Measurements from ENCODE around the gene TLNRD1.

The TLNRD1 gene

DNA sequence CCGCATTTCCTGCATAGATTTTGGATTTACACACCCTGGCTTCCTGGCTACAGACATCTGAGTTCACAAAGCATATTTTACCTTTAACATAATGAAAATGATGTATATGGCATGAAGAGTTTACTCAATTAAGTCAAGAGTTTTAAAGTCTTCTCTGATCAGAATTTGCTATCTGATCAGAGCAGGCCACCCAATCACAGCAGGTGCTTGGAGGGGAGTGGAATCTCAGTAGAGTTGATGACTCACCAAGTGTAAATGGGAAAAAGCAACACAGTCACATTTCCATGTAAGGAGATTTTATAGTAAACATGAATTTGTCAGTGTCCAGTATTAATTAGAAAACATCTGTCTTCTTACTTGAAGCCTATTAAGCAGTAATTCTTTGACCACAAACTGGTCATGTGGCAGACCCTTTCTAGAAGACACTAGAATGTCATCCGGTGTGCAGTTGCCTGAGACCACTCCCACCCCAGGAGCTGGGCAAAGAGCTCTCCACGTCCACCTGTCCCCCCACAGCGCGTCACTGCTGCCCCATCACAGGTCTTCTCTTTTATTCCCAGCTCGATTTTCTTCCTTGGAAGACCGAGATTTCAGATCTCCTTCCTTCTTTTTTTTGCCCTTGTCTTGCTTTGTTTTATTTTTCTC is 21.9 kb upstream of the TLNRD1 start:
- peak; percentile 61 for DNase-seq

GRCh38 chr15:80979538-80980200 is 21.1 kb upstream of the TLNRD1 start:
- DNase-seq = no peak

DNA sequence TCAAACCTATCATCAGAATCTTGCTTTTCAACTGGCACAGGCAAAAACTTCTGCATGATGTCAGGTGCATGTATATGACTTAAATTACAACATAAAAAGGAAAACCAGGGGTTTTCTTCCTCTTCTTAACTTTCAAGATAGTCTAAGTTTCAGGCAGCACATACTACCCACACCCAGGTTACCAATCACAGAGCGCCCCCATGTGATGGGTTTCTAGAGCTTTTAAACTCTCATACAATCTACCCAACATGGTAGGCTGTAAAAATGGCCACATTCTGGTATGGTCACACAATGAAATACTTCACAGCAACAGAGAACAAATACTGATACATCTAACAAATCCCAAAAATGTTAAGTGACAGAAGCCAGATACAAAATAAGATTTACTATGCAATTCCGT is 18.5 kb upstream of the TLNRD1 start:
- DNase-seq = no peak

- no peak for DNase-seq
Measured at GRCh38 chr15:80982839-80983238, 17.9 kb upstream of the TLNRD1 start.

DNA sequence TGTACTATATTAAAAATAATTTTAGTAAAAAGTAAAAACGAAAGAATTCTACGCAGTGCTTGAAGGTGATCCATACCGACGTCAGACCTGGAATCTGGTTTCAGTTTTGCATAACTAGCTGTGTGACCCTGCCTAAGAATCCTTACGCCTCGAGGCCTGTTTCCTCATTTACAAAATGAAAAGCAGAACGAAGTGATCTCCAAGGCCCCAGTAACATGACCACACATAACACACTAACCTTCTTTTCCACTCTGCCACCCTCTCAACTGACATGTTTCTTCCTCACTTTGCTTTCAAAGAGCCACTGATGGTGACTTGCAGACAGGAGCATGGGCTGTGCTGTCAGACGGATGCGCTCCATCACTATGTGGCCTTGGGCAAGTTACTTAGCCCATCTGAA is 15.9 kb upstream of the TLNRD1 start:
- no peak for DNase-seq

DNA sequence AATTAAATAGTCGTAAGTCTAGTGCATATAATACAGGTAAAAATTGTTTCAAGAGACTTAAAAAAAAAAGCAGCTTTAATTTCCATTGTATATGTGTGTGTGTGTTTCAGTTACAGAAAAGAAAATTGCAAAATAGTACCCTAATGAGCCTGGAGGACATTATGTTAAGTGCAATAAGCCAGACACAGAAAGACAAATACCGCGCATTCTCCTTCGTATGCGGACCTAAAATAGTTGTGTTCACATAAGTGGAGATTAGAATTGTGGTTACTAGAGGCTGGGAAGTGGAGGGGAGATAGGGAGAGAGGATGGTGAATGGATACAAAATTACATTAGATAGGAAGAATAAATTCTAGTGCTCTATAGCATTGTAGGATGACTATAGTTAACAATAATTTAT is 14.7 kb upstream of the TLNRD1 start:
- DNase-seq = no peak

GRCh38 chr15:80986487-80986886 is 14.2 kb upstream of the TLNRD1 start:
- no peak for DNase-seq

DNA sequence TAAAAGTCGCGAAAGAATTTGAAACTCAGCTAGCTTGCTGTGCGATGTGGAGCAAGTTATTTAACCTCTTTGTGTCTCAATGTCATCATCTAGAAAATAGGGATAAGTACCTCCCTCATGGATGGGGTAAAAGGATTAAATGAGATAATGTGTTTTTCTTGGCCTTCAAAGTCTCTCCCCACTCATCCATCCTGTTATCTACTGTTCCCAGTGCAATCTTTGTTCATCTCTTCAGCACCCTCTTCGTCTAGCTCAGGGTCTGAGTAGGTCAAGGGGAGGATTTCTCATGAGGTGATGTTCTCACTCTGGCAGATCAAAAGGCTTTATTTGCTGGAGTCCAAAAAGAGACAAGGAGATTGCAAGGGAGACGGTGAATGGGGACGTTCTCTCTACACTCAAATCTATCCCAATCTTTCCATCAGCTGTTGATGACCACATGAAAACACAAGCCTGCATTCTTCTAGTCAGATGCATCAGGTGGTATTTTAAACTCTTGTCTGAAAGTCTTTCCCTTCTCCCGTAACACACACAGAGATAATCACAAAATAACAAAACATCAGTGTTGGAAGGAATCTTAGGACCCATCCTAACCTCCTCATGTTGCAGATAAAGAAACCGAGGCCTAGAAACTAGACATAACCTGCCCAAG is 12.5 kb upstream of the TLNRD1 start:
- DNase-seq = no peak

GRCh38 chr15:80989081-80989517 is 11.6 kb upstream of the TLNRD1 start:
- no peak for DNase-seq

GRCh38 chr15:80989518-80990478 is 10.9 kb upstream of the TLNRD1 start, which contains the start of gene MESD:
Gene MESD (minus strand): TSS chr15:80989819. CDS start chr15:80989791, 28 bp downstream.
- peak; percentile 95 for DNase-seq

DNA sequence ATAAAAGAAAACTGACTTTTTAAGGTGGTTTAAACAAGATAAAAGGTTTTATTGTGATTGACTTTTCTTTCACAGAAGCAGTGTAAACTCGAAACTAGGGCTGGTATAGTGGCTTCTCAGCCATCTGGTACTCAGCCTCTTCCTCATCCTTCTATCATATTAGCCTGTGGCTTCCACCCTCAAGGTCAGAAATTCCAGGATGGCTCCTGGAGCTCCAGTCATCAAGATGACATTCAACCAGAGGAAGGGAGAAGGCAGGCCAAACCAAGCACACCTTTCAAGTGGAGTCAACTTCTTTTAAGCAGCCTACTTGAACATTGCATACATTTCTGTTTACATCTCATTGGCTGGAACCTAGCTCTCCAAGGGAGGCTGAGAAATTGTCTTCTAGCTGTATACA is 9.8 kb upstream of the TLNRD1 start:
- DNase-seq = no peak

GRCh38 chr15:80991421-80991820 is 9.3 kb upstream of the TLNRD1 start:
- DNase-seq = peak; percentile 67

DNA sequence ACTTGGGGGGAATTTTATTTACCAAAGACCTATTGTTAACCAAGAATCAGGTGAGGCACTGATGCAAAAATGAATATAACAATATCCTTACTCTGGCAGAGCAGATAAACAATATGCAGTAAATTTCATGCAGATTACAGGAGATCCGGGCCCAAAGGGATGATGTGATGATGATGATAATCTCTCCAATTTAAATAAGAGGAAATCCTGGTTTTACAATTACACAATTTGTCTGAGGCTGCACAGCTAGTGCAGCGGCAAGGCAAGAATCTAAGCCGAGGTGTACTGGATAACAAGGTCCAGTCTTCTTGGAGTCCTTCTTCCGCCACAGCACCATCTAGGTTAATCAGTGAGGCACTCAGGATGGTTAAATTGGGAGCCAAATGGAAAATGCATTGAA is 8.7 kb upstream of the TLNRD1 start:
- DNase-seq = no peak

- DNase-seq = no peak
Measured at GRCh38 chr15:80992441-80992840, 8.3 kb upstream of the TLNRD1 start.

- no peak for DNase-seq
Measured at GRCh38 chr15:80996247-80996646, 4.5 kb upstream of the TLNRD1 start.

DNA sequence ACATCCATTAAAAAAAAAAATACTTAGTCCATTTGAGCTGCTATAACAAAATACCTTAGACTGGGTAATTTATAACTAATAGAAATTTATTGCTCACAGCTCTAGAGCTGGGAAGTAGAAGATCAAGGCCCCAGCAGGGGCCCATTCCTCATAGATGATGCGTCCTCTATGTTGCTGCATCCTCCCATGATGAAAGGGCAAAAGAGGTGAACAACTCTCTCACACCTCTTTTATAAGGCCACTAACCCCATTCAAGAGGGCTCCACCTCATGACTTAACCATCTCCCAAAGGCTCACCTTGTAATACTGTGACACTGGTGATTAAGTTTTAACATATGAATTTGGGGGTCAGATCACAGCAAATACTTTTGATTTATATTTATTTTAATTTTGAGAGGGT is 3.0 kb upstream of the TLNRD1 start:
- peak; percentile 46 for DNase-seq

DNA sequence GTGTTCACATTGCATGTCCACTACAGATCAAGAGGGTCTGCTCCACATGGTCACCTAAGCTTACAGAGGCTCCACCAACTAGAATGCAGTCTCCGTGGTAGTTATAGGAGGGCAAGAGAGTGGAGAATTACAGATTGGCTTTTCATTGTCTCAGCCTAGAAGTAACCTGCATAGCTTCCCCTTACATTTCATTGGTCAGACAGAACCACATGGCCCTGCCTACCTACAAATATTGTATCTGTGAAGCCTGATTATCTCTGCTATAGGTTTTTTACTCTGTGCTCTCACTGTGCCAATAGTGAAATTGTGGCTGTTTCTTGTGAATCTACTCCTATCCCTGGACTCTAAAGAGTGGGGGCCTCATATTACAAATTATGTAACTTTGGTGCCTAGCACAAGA is 2.5 kb upstream of the TLNRD1 start:
- no peak for DNase-seq

DNA sequence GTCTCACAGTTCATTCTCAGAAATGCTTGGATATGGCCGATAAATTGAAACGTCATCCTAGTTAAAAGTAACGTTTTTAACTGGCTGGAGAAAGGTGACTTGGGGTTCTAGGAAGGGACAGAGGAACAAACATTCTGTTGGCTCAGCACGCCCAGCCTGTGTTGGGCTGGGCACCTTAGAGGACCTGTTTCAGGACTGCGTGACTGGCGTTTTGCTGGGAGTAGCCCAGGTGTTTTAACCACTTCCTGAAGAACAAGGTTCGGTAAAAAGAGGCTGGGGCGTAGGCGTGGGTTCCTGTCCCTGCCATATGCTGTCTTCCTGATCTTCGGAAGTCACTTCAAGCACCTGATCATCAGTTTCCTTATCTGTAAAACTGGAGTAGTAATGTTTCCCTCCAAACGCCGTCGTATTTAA is 1.1 kb upstream of the TLNRD1 start:
- no peak for DNase-seq

DNA sequence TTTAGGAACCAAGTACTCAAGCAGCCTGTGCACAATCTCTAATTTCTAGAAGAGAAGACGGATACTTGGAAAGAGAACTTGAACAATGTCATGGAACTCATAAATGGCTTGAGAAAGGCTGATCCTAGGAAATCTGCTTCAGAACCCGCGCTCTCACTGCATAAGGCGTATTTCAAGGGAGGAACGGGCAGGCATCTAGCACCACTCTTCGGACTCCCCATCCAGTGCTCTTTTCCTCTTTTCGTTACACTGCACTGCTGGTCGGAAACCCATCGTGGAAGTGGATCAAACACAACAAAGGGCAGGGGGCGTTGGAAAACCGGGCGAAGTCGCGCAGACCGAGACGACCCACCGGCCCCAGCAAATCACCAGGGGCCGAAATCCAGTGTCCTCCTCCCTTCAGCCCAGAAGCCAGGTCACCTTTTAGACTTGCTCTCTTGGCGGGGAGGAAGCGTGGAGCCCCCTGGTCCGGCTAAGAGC is 539 bp upstream of the TLNRD1 start:
- DNase-seq = no peak

GRCh38 chr15:81001152-81002008 is 657 bp downstream of the TLNRD1 start:
- DNase-seq = peak; percentile 56

- DNase-seq = no peak
Measured at GRCh38 chr15:81002009-81002330, 1.2 kb downstream of the TLNRD1 start.
